SU-DHL-6 (cell line): Measurements from ENCODE around the gene TRPM2.
"Not testable (repeated sequence)": the region's sequence is repeated elsewhere in the genome, so short reads cannot be mapped to it uniquely, and the experiment has no call there.

Experiments
- CTCF ChIP-seq: fragments of 200-600 bp; sonication (generic); IDR thresholded peaks from one replicate; pipeline ENCODE4 v1.5.1; 2017; ENCODE audit warnings: antibody characterized with exemption, mild to moderate bottlenecking, low read length, moderate library complexity; ENCODE audit not compliant: insufficient read depth, poor library complexity, severe bottlenecking
- EZH2phosphoT487 ChIP-seq: fragments of 200-600 bp; sonication (generic), shearing (Covaris generic); conservative IDR thresholded peaks from 2 replicates; pipeline ENCODE4 v1.6.1; 2018; ENCODE audit warnings: mild to moderate bottlenecking, antibody characterized with exemption, low read length, moderate library complexity, mixed read lengths

- TF ChIP-seq EZH2phosphoT487, CTCF: not testable (repeated sequence)
These were observed 11.5 kb upstream of the TRPM2 start for GRCh38 chr21:44341726-44342458.
